Keratinocyte (primary cell): ENCODE data around the gene CYP26A1.

Experiments used
- CTCF ChIP-seq, 3 experiments: IDR thresholded peaks in 1 of 3; conservative IDR thresholded peaks in 1 of 3; optimal IDR thresholded peaks in 1 of 3; 2 replicates in 2 of 3; 3 replicates in 1 of 3; pipeline versions ENCODE3 to v1.5.1; 2011; ENCODE audit warnings: low read length in 3 of 3, mild to moderate bottlenecking in 3 of 3, moderate library complexity in 2 of 3, control low read depth in 1 of 3, inconsistent platforms in 1 of 3; ENCODE audit not compliant: insufficient read depth in 2 of 3; ENCODE audit errors: extremely low read depth in 1 of 3
- EZH2 ChIP-seq: IDR thresholded peaks from one replicate; pipeline ENCODE4 v1.6.1; 2012; ENCODE audit warnings: inconsistent platforms, mild to moderate bottlenecking, low read length, moderate library complexity

GRCh38 chr10:93090619-93091018 lies 16.9 kb downstream of the CYP26A1 start:
- no peak for TF ChIP-seq CTCF (optimal IDR thresholded peaks at IDR 0.05 in 1 of 3, IDR thresholded peaks at IDR 0.05 in 1 of 3, conservative IDR thresholded peaks at IDR 0.05 in 1 of 3; ENCODE audit: extremely low read depth in 1 of 3, insufficient read depth in 2 of 3, low read length in 3 of 3)
- no peak for TF ChIP-seq EZH2
